Keratinocyte (primary cell): Measurements from ENCODE around the gene SESN3. TPM values are rescaled to one million over a fixed set of nuclear protein-coding genes. Genes with fewer than 3 reads are reported as not detected.

ENCODE experiments used
- DNase-seq: peaks from one replicate; pipeline ENCODE4 v3.0.0-alpha.2; 2011; ENCODE audit warnings: low read depth, missing footprints, low spot score
- FAIRE-seq: peaks from 2 replicates; lab custom pipeline; 2011; peaks lifted over from hg19 to GRCh38; lab: Jason Lieb, UNC
- H2AFZ ChIP-seq: 2 replicates; pipeline ENCODE4 v1.6.0; 2012; ENCODE audit warnings: low read length, control low read depth, inconsistent platforms; ENCODE audit not compliant: control insufficient read depth
- H3K27ac ChIP-seq: 2 replicates; pipeline ENCODE4 v1.5.1; 2011; ENCODE audit warnings: low read length; ENCODE audit not compliant: control insufficient read depth, insufficient read depth
- H3K27me3 ChIP-seq: 3 replicates; pipeline ENCODE4 v1.6.0; 2011; ENCODE audit warnings: low read length; ENCODE audit not compliant: control insufficient read depth, insufficient read depth; ENCODE audit errors: extremely low read depth
- H3K36me3 ChIP-seq, 2 experiments: 2 replicates in 1 of 2; 3 replicates in 1 of 2; pipeline ENCODE4 v1.5.1; 2011; ENCODE audit warnings: low read length in 2 of 2, mild to moderate bottlenecking in 1 of 2; ENCODE audit not compliant: control insufficient read depth in 2 of 2, insufficient read depth in 2 of 2; ENCODE audit errors: extremely low read depth in 1 of 2
- H3K4me1 ChIP-seq: 3 replicates; pipeline ENCODE4 v1.5.1; 2011; ENCODE audit warnings: low read length; ENCODE audit not compliant: control insufficient read depth, insufficient read depth; ENCODE audit errors: extremely low read depth
- H3K4me2 ChIP-seq: 3 replicates; pipeline ENCODE4 v1.6.0; 2011; ENCODE audit warnings: low read depth, low read length; ENCODE audit not compliant: control insufficient read depth, insufficient read depth; ENCODE audit errors: extremely low read depth
- H3K4me3 ChIP-seq, 3 experiments: fragments of 200-600 bp in 1 of 3; sonication (generic) in 1 of 3; 2 replicates in 2 of 3; 3 replicates in 1 of 3; pipeline ENCODE4 v1.5.1; 2011 to 2016; ENCODE audit warnings: low read length in 3 of 3, mild to moderate bottlenecking in 3 of 3, control low read depth in 2 of 3, inconsistent platforms in 1 of 3, low read depth in 1 of 3, mixed read lengths in 1 of 3, mixed run types in 1 of 3, moderate library complexity in 1 of 3; ENCODE audit not compliant: control insufficient read depth in 2 of 3, insufficient read depth in 2 of 3; ENCODE audit errors: extremely low read depth in 1 of 3
- H3K79me2 ChIP-seq: 2 replicates; pipeline ENCODE4 v1.6.0; 2012; ENCODE audit warnings: low read length; ENCODE audit not compliant: control insufficient read depth, insufficient read depth
- H3K9ac ChIP-seq: 3 replicates; pipeline ENCODE4 v1.6.0; 2011; ENCODE audit warnings: low read length; ENCODE audit not compliant: control insufficient read depth, insufficient read depth; ENCODE audit errors: extremely low read depth
- H3K9me1 ChIP-seq: 3 replicates; pipeline ENCODE4 v1.6.0; 2011; ENCODE audit warnings: low read length; ENCODE audit not compliant: control insufficient read depth, insufficient read depth; ENCODE audit errors: extremely low read depth
- H3K9me3 ChIP-seq: 2 replicates; pipeline ENCODE4 v1.5.1; 2012; ENCODE audit warnings: low read depth, low read length; ENCODE audit not compliant: control insufficient read depth
- H4K20me1 ChIP-seq: 3 replicates; pipeline ENCODE4 v1.6.0; 2011; ENCODE audit warnings: low read length; ENCODE audit not compliant: control insufficient read depth, insufficient read depth; ENCODE audit errors: extremely low read depth
- CTCF ChIP-seq, 3 experiments: IDR thresholded peaks in 1 of 3; conservative IDR thresholded peaks in 1 of 3; optimal IDR thresholded peaks in 1 of 3; 2 replicates in 2 of 3; 3 replicates in 1 of 3; pipeline versions ENCODE3 to v1.5.1; 2011; ENCODE audit warnings: low read length in 3 of 3, mild to moderate bottlenecking in 3 of 3, moderate library complexity in 2 of 3, control low read depth in 1 of 3, inconsistent platforms in 1 of 3; ENCODE audit not compliant: insufficient read depth in 2 of 3; ENCODE audit errors: extremely low read depth in 1 of 3
- EZH2 ChIP-seq: IDR thresholded peaks from one replicate; pipeline ENCODE4 v1.6.1; 2012; ENCODE audit warnings: inconsistent platforms, mild to moderate bottlenecking, low read length, moderate library complexity
- dilution Hi-C: fragments of 300-500 bp; cut with MboI; formaldehyde crosslinking; loops from one replicate; pipeline ENCODE4 v1.7.0; 2020; ENCODE audit warnings: low sequenced_read_pairs; ENCODE audit not compliant: extremely low pct_ligation_motif_present
- polyA plus RNA-seq, 5 experiments: library from polyadenylated mRNA; depleted of rRNA in 3 of 5; stranded (reverse) in 3 of 5; stranded (forward) in 1 of 5; unstranded in 1 of 5; fragments of >200 nt; gene quantifications; 1 replicate in 1 of 5; 2 replicates in 3 of 5; 3 replicates in 1 of 5; pipeline versions ENCODE4 v1.2.1 to v1.2.3, GENCODE V29; 2011 to 2012; ENCODE audit warnings: missing spikeins in 2 of 5, low read depth in 1 of 5, low replicate concordance in 1 of 5

The SESN3 gene
- polyA plus RNA-seq, 1 donor (not counting 4 experiments of a cell fraction or from before 2014, with no cell fraction given): 35.2 TPM

DNA sequence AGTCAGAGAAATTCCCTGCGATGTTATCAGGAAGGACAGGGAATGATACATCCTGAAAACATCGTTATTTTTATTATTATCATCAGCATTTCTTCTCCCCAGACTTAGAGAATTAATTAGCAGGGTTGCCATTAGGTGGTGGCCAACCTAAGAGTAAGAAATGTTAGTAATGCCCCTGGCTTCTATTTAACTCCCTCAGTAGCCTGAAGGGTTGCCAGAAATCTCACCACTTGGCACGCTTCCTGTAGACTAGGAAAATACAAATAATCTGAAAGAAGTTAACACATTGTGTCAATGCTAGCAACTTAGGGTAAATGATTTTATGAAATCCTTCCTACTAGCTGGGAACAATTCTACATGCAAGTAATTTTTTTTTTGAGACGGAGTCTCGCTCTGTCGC, 95.8 kb downstream of the SESN3 start:
- DNase-seq: no peak
- dilution Hi-C loops: no loop called here
- H3K36me3 ChIP-seq: peaks cover 0 to 2% of the 10 kb centered on the region in 2 experiments
- H3K9ac ChIP-seq: peak overlapping the region; percentile 39
- H3K27ac ChIP-seq: peak overlapping the region; percentile 70
- H3K9me1 ChIP-seq: peaks cover 3% of the 10 kb centered on the region
- no peaks in the 10 kb centered on the region for H3K9me3 ChIP-seq
- H3K4me2 ChIP-seq: peak overlapping the region; percentile 62
- H3K79me2 ChIP-seq: no peaks in the 10 kb centered on the region
- no peaks in the 10 kb centered on the region for H4K20me1 ChIP-seq
- H3K27me3 ChIP-seq: no peaks in the 10 kb centered on the region
- H3K4me1 ChIP-seq: peaks cover 28% of the 10 kb centered on the region
- no peak overlapping the region for H2AFZ ChIP-seq
- no peak for TF ChIP-seq EZH2
- TF ChIP-seq CTCF (optimal IDR thresholded peaks at IDR 0.05 in 1 of 3, IDR thresholded peaks at IDR 0.05 in 1 of 3, conservative IDR thresholded peaks at IDR 0.05 in 1 of 3; ENCODE audit: extremely low read depth in 1 of 3, insufficient read depth in 2 of 3, low read length in 3 of 3): no peak
- peak overlapping the region in 1 of 3 experiments; percentile 30 for H3K4me3 ChIP-seq
- peak; percentile 36 for FAIRE-seq

GRCh38 chr11:95134491-95134890, 96.5 kb downstream of the SESN3 start:
- dilution Hi-C loops: no loop called here
- H3K79me2 ChIP-seq: no peaks in the 10 kb centered on the region
- no peak for TF ChIP-seq EZH2
- TF ChIP-seq CTCF (optimal IDR thresholded peaks at IDR 0.05 in 1 of 3, IDR thresholded peaks at IDR 0.05 in 1 of 3, conservative IDR thresholded peaks at IDR 0.05 in 1 of 3; ENCODE audit: extremely low read depth in 1 of 3, insufficient read depth in 2 of 3, low read length in 3 of 3): no peak
- H3K9me3 ChIP-seq: no peaks in the 10 kb centered on the region
- peaks cover 28% of the 10 kb centered on the region for H3K4me1 ChIP-seq
- peaks cover 0 to 3% of the 10 kb centered on the region in 2 experiments for H3K36me3 ChIP-seq
- H3K4me2 ChIP-seq: peak overlapping the region; percentile 62
- H3K9ac ChIP-seq: peak overlapping the region; percentile 39
- DNase-seq (peak; percentile 84), FAIRE-seq (peak; percentile 95)
- H4K20me1 ChIP-seq: no peaks in the 10 kb centered on the region
- peaks cover 3% of the 10 kb centered on the region for H3K9me1 ChIP-seq
- H3K27me3 ChIP-seq: no peaks in the 10 kb centered on the region
- H3K4me3 ChIP-seq: no peak overlapping the region
- H2AFZ ChIP-seq: no peak overlapping the region
- peak overlapping the region; percentile 70 for H3K27ac ChIP-seq
